SK-N-SH (cell line): ENCODE measurements around the gene PDE6D. TPM values are rescaled to one million over a fixed set of nuclear protein-coding genes. Genes with fewer than 3 reads are reported as not detected.

Experiments
- CTCF ChIA-PET: fragments of 300-600, 350-600 bp; formaldehyde crosslinking; extraction: SDS; loops from one replicate; lab custom pipeline; 2021; lab: Yijun Ruan, JAX
- POLR2A ChIA-PET: fragments of 350-600 bp; sonication (Branson Sonifier 250); formaldehyde crosslinking; extraction: SDS; loops from one replicate; lab custom pipeline; 2020; ENCODE audit warnings: antibody characterized with exemption, inconsistent platforms; lab: Yijun Ruan, JAX
- DNase-seq: peaks from one replicate; pipeline ENCODE4 v3.0.0; 2012
- H2AFZ ChIP-seq: fragments of 200-600 bp; sonication (generic); 2 replicates; pipeline ENCODE4 v1.8.1; 2016; ENCODE audit warnings: antibody characterized with exemption, mild to moderate bottlenecking, low read depth
- H3F3A ChIP-seq: fragments of 200-600 bp; sonication (generic); replicated peaks from 2 replicates; pipeline ENCODE3; 2016; ENCODE audit warnings: antibody characterized with exemption, mild to moderate bottlenecking; ENCODE audit not compliant: insufficient read depth
- H3K27ac ChIP-seq, 2 experiments: fragments of 200-500 bp in 1 of 2; fragments of 200-600 bp in 1 of 2; sonication (Bioruptor generic) in 1 of 2; sonication (generic), shearing (Covaris generic) in 1 of 2; 2 replicates each; pipeline versions ENCODE4 v1.5.1 to v1.6.1; 2014 to 2016; ENCODE audit warnings: low read depth in 2 of 2, inconsistent platforms in 1 of 2, low read length in 1 of 2, mild to moderate bottlenecking in 1 of 2, mixed read lengths in 1 of 2
- H3K27me3 ChIP-seq: fragments of 200-600 bp; sonication (generic), shearing (Covaris generic); 2 replicates; pipeline ENCODE4 v1.6.1; 2016; ENCODE audit warnings: mixed run types; ENCODE audit not compliant: insufficient read depth
- H3K36me3 ChIP-seq, 2 experiments: fragments of 200-500 bp in 1 of 2; fragments of 200-600 bp in 1 of 2; sonication (Bioruptor generic) in 1 of 2; sonication (generic) in 1 of 2; replicated peaks in 1 of 2; 2 replicates each; pipeline versions ENCODE3 to v1.5.1; 2014 to 2016; ENCODE audit warnings: low read length in 1 of 2, mild to moderate bottlenecking in 1 of 2; ENCODE audit not compliant: insufficient read depth in 2 of 2, control insufficient read depth in 1 of 2
- H3K4me1 ChIP-seq, 2 experiments: fragments of 200-500 bp in 1 of 2; fragments of 200-600 bp in 1 of 2; sonication (Bioruptor generic) in 1 of 2; sonication (generic), shearing (Covaris generic) in 1 of 2; 2 replicates each; pipeline versions ENCODE4 v1.5.1 to v1.6.1; 2014 to 2016; ENCODE audit warnings: low read depth in 1 of 2, low read length in 1 of 2, mixed run types in 1 of 2; ENCODE audit not compliant: insufficient read depth in 2 of 2, control insufficient read depth in 1 of 2
- H3K4me2 ChIP-seq: fragments of 200-600 bp; sonication (generic), shearing (Covaris generic); 2 replicates; pipeline ENCODE4 v1.6.1; 2017; ENCODE audit warnings: mixed run types
- H3K4me3 ChIP-seq, 2 experiments: fragments of 200-500 bp in 1 of 2; fragments of 200-600 bp in 1 of 2; sonication (Bioruptor generic) in 1 of 2; sonication (generic), shearing (Covaris generic) in 1 of 2; 2 replicates each; pipeline versions ENCODE4 v1.5.1 to v1.8.1; 2014 to 2016; ENCODE audit warnings: low read depth in 2 of 2, inconsistent platforms in 1 of 2, low read length in 1 of 2, mild to moderate bottlenecking in 1 of 2, mixed read lengths in 1 of 2, moderate library complexity in 1 of 2
- H3K79me2 ChIP-seq: fragments of 200-600 bp; sonication (generic); 2 replicates; pipeline ENCODE4 v1.8.1; 2017; ENCODE audit warnings: mild to moderate bottlenecking; ENCODE audit not compliant: insufficient read depth
- H3K9ac ChIP-seq: fragments of 200-600 bp; sonication (generic); 2 replicates; pipeline ENCODE4 v1.6.1; 2017; ENCODE audit warnings: mixed run types
- H3K9me2 ChIP-seq: fragments of 200-600 bp; sonication (generic); 2 replicates; pipeline ENCODE4 v1.6.1; 2017; ENCODE audit warnings: mixed run types
- H3K9me3 ChIP-seq: fragments of 200-600 bp; sonication (generic); 2 replicates; pipeline ENCODE4 v1.6.1; 2017; ENCODE audit warnings: mixed run types, mild to moderate bottlenecking, moderate library complexity
- H4K20me1 ChIP-seq: fragments of 200-600 bp; sonication (generic); 2 replicates; pipeline ENCODE4 v1.6.1; 2017; ENCODE audit warnings: mild to moderate bottlenecking, mixed run types; ENCODE audit not compliant: insufficient read depth
- CHD2 ChIP-seq: fragments of 150-350 bp; IDR thresholded peaks from 2 replicates; pipeline ENCODE4 v1.6.1; 2018; ENCODE audit warnings: low read length; ENCODE audit not compliant: partially characterized antibody
- ELF1 ChIP-seq: IDR thresholded peaks from 2 replicates; pipeline ENCODE4 v1.4.0; 2012
- EP300 ChIP-seq, 2 experiments: IDR thresholded peaks; 2 replicates each; pipeline versions ENCODE4 v1.4.0 to v1.6.1; 2012; ENCODE audit warnings: borderline replicate concordance in 1 of 2, low read depth in 1 of 2, low read length in 1 of 2
- FOSL2 ChIP-seq: IDR thresholded peaks from 2 replicates; pipeline ENCODE4 v1.4.0; 2012; ENCODE audit warnings: low read depth, mild to moderate bottlenecking, moderate library complexity, borderline replicate concordance
- FOXM1 ChIP-seq: IDR thresholded peaks from 2 replicates; pipeline ENCODE4 v1.4.0; 2012; ENCODE audit warnings: low read depth, mild to moderate bottlenecking
- GABPA ChIP-seq: IDR thresholded peaks from 2 replicates; pipeline ENCODE4 v1.4.0; 2012; ENCODE audit warnings: low read depth, mild to moderate bottlenecking
- IRF3 ChIP-seq: fragments of 150-350 bp; IDR thresholded peaks from 2 replicates; pipeline ENCODE4 v1.6.1; 2016; ENCODE audit warnings: mild to moderate bottlenecking, low read depth, low read length
- JUND ChIP-seq: IDR thresholded peaks from 2 replicates; pipeline ENCODE4 v1.4.0; 2012
- MAX ChIP-seq: IDR thresholded peaks from 2 replicates; pipeline ENCODE4 v1.4.0; 2012; ENCODE audit warnings: low read depth
- MEF2A ChIP-seq: IDR thresholded peaks from 2 replicates; pipeline ENCODE4 v1.4.0; 2012; ENCODE audit warnings: low read depth, borderline replicate concordance
- PBX3 ChIP-seq: IDR thresholded peaks from 2 replicates; pipeline ENCODE4; 2012
- POLR2AphosphoS5 ChIP-seq: IDR thresholded peaks from 2 replicates; pipeline ENCODE4 v1.6.1; 2012; ENCODE audit warnings: low read depth, low read length
- RCOR1 ChIP-seq: fragments of 150-350 bp; IDR thresholded peaks from 2 replicates; pipeline ENCODE4 v1.6.1; 2017; ENCODE audit warnings: antibody characterized with exemption, low read length
- REST ChIP-seq: IDR thresholded peaks from 2 replicates; pipeline ENCODE4 v1.6.1; 2012; ENCODE audit warnings: mild to moderate bottlenecking, low read depth, low read length, moderate library complexity
- SIN3A ChIP-seq: IDR thresholded peaks from 2 replicates; pipeline ENCODE4 v1.6.1; 2012; ENCODE audit warnings: low read depth, mild to moderate bottlenecking, low read length, moderate library complexity, borderline replicate concordance
- WGBS: methylation state at CpG from one replicate; pipeline ENCODE4 v1.1.6; 2017; ENCODE audit warnings: low lambda C conversion rate; 5-methylcytosine and 5-hydroxymethylcytosine counted together
- polyA plus RNA-seq, 3 experiments: library from polyadenylated mRNA; depleted of rRNA; stranded (reverse); fragments of >200 nt; gene quantifications; 2 replicates each; pipeline ENCODE4 v1.2.3, GENCODE V29; 2012

The PDE6D gene
- polyA plus RNA-seq, 1 of the 3 experiments (the other 2 are of a cell fraction), result 33.9 TPM

GRCh38 chr2:231727621-231728020 is 53.5 kb downstream of the PDE6D start:
- H3K36me3 ChIP-seq, result peaks cover 0 to 2% of the 10 kb centered on the region in 2 experiments
- H3K9me2 ChIP-seq, result no peaks in the 10 kb centered on the region
- H3K4me3 ChIP-seq, result no peak overlapping the region
- ChIA-PET CTCF (interaction anchor here (1.0 to 1.1 kb wide), 2 partner anchors 14 to 52 kb away, joined by 3 to 4 read pairs; no protein-coding TSS in a partner anchor), POLR2A (no interaction called here)
- TF ChIP-seq MEF2A, result no peak
- TF ChIP-seq JUND, result no peak
- no peak for TF ChIP-seq MAX
- TF ChIP-seq REST, result no peak
- TF ChIP-seq IRF3, result no peak
- no peak for TF ChIP-seq ELF1
- TF ChIP-seq CHD2, result no peak
- no peak for TF ChIP-seq RCOR1
- no peak for TF ChIP-seq SIN3A
- no peak for TF ChIP-seq POLR2AphosphoS5
- TF ChIP-seq FOXM1, result no peak
- TF ChIP-seq EP300 (IDR thresholded peaks at IDR 0.05; ENCODE audit: borderline replicate concordance in 1 of 2, low read depth in 1 of 2, low read length in 1 of 2), result no peak
- H3K79me2 ChIP-seq, result no peaks in the 10 kb centered on the region
- no peaks in the 10 kb centered on the region for H3K27me3 ChIP-seq
- H3K9me3 ChIP-seq, result no peaks in the 10 kb centered on the region
- WGBS, result 88% methylated on average over 4 of the region's 4 CpGs
- no peaks in the 10 kb centered on the region for H3K4me1 ChIP-seq
- no peaks in the 10 kb centered on the region for H4K20me1 ChIP-seq
- no peak for DNase-seq
- H3F3A ChIP-seq, result no peaks in the 10 kb centered on the region
- no peak overlapping the region for H2AFZ ChIP-seq
- no peak overlapping the region for H3K4me2 ChIP-seq
- H3K9ac ChIP-seq, result no peak overlapping the region
- H3K27ac ChIP-seq, result no peak overlapping the region

GRCh38 chr2:231726276-231726675 is 54.8 kb downstream of the PDE6D start:
- Histone ChIP-seq H3K4me1 (no peaks in the 10 kb centered on the region; a peak in 1 of 4 replicates), H3K4me2 (no peak overlapping the region), H3K36me3 (no peaks in the 10 kb centered on the region), H3F3A (no peaks in the 10 kb centered on the region), H3K9me2 (no peaks in the 10 kb centered on the region), H4K20me1 (no peaks in the 10 kb centered on the region), H2AFZ (no peak overlapping the region), H3K79me2 (no peaks in the 10 kb centered on the region), H3K9ac (no peak overlapping the region), H3K27ac (no peak overlapping the region), H3K9me3 (no peaks in the 10 kb centered on the region), H3K27me3 (no peaks in the 10 kb centered on the region), H3K4me3 (no peak overlapping the region)
- CTCF ChIA-PET, result interaction anchor here (0.8 to 3.2 kb wide), 2 partner anchors 10 to 11 kb away, joined by 5 to 56 read pairs; no protein-coding TSS in a partner anchor
- POLR2A ChIA-PET, result interaction anchor here (1.0 to 1.5 kb wide), 2 partner anchors 11 to 12 kb away, joined by 3 read pairs; no protein-coding TSS in a partner anchor
- 93% methylated on average over 8 of the region's 8 CpGs for WGBS
- no peak for DNase-seq
- TF ChIP-seq REST (no peak), PBX3 (no peak), FOSL2 (no peak), GABPA (no peak), MAX (no peak)
